Liver (tissue), 3 donors: ENCODE measurements around the gene CEACAM6.

Experiments
- CTCF ChIP-seq: fragments of 150-350 bp; IDR thresholded peaks from 2 replicates; pipeline ENCODE4 v1.5.1; 2017; ENCODE audit warnings: improper control_type of control experiment, low read depth, low read length; ENCODE audit not compliant: missing input control
- EGR1 ChIP-seq, 2 donors: IDR thresholded peaks; 2 replicates each; pipeline ENCODE4 v1.6.1; 2016 to 2018; ENCODE audit warnings: antibody characterized with exemption in 2 of 2, low read depth in 2 of 2
- GABPA ChIP-seq, 2 donors: IDR thresholded peaks in 1 of 2; conservative IDR thresholded peaks in 1 of 2; 2 replicates each; pipeline ENCODE4 v1.6.1; 2016; ENCODE audit warnings: antibody characterized with exemption in 2 of 2, mild to moderate bottlenecking in 1 of 2, moderate library complexity in 1 of 2
- HNF4G ChIP-seq: IDR thresholded peaks from 2 replicates; pipeline ENCODE4 v1.6.1; 2016; ENCODE audit warnings: antibody characterized with exemption
- NR2F2 ChIP-seq: IDR thresholded peaks from 2 replicates; pipeline ENCODE4 v1.6.1; 2016; ENCODE audit warnings: antibody characterized with exemption
- RAD21 ChIP-seq, 2 donors: IDR thresholded peaks; 2 replicates each; pipeline ENCODE4 v1.6.1; 2016; ENCODE audit warnings: antibody characterized with exemption in 2 of 2, mild to moderate bottlenecking in 2 of 2
- SP1 ChIP-seq: IDR thresholded peaks from 2 replicates; pipeline ENCODE4 v1.6.1; 2018; ENCODE audit warnings: antibody characterized with exemption, mild to moderate bottlenecking
- TAF1 ChIP-seq: conservative IDR thresholded peaks from 2 replicates; pipeline ENCODE4 v1.6.1; 2016; ENCODE audit warnings: antibody characterized with exemption, mild to moderate bottlenecking
- YY1 ChIP-seq: IDR thresholded peaks from 2 replicates; pipeline ENCODE4 v1.6.1; 2016; ENCODE audit warnings: antibody characterized with exemption, mild to moderate bottlenecking
- TF ChIP-seq, protein P1 (sequence below): IDR thresholded peaks from 2 replicates; pipeline ENCODE4 v1.6.1; 2016; ENCODE audit warnings: antibody characterized with exemption, mild to moderate bottlenecking
- TF ChIP-seq, protein P2 (sequence below): IDR thresholded peaks from 2 replicates; pipeline ENCODE4 v1.6.1; 2016; ENCODE audit warnings: antibody characterized with exemption
- donor health status: healthy.
- donor health status: healthy.

GRCh38 chr19:41739361-41739760 is 16.0 kb upstream of the CEACAM6 start:
- TF ChIP-seq, protein P1, sequence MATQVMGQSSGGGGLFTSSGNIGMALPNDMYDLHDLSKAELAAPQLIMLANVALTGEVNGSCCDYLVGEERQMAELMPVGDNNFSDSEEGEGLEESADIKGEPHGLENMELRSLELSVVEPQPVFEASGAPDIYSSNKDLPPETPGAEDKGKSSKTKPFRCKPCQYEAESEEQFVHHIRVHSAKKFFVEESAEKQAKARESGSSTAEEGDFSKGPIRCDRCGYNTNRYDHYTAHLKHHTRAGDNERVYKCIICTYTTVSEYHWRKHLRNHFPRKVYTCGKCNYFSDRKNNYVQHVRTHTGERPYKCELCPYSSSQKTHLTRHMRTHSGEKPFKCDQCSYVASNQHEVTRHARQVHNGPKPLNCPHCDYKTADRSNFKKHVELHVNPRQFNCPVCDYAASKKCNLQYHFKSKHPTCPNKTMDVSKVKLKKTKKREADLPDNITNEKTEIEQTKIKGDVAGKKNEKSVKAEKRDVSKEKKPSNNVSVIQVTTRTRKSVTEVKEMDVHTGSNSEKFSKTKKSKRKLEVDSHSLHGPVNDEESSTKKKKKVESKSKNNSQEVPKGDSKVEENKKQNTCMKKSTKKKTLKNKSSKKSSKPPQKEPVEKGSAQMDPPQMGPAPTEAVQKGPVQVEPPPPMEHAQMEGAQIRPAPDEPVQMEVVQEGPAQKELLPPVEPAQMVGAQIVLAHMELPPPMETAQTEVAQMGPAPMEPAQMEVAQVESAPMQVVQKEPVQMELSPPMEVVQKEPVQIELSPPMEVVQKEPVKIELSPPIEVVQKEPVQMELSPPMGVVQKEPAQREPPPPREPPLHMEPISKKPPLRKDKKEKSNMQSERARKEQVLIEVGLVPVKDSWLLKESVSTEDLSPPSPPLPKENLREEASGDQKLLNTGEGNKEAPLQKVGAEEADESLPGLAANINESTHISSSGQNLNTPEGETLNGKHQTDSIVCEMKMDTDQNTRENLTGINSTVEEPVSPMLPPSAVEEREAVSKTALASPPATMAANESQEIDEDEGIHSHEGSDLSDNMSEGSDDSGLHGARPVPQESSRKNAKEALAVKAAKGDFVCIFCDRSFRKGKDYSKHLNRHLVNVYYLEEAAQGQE, result no peak
- TF ChIP-seq YY1 (no peak), CTCF (no peak), TAF1 (no peak), EGR1 (IDR thresholded peaks at IDR 0.05; ENCODE audit: low read depth in 2 of 2) (no peak), HNF4G (no peak), RAD21 (IDR thresholded peaks at IDR 0.05) (no peak), GABPA (IDR thresholded peaks at IDR 0.05 in 1 of 2, conservative IDR thresholded peaks at IDR 0.05 in 1 of 2) (no peak), NR2F2 (no peak), SP1 (no peak)
- TF ChIP-seq, protein P2, sequence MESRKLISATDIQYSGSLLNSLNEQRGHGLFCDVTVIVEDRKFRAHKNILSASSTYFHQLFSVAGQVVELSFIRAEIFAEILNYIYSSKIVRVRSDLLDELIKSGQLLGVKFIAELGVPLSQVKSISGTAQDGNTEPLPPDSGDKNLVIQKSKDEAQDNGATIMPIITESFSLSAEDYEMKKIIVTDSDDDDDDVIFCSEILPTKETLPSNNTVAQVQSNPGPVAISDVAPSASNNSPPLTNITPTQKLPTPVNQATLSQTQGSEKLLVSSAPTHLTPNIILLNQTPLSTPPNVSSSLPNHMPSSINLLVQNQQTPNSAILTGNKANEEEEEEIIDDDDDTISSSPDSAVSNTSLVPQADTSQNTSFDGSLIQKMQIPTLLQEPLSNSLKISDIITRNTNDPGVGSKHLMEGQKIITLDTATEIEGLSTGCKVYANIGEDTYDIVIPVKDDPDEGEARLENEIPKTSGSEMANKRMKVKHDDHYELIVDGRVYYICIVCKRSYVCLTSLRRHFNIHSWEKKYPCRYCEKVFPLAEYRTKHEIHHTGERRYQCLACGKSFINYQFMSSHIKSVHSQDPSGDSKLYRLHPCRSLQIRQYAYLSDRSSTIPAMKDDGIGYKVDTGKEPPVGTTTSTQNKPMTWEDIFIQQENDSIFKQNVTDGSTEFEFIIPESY, result no peak
